GM13976 (cell line): Measurements from ENCODE around the gene C11orf16.
A peak's percentile ranks its signal among the peaks of the same experiment; 100 is the strongest.
"Not testable (repeated sequence)": the region's sequence is repeated elsewhere in the genome, so short reads cannot be mapped to it uniquely, and the experiment has no call there.

Experiments used
- DNase-seq: peaks from one replicate; pipeline ENCODE4 v3.0.0; 2012; ENCODE audit warnings: low spot score
- in situ Hi-C: fragments of 300-500 bp; cut with MboI; formaldehyde crosslinking; loops from one replicate; pipeline ENCODE4 v1.12.0; 2022; ENCODE audit warnings: low sequenced_read_pairs, mixed read lengths, inconsistent platforms; ENCODE audit not compliant: unreplicated experiment
- TF ChIP-seq, protein P1 (sequence below): IDR thresholded peaks from 2 replicates; pipeline ENCODE4 v1.5.1; 2012; ENCODE audit warnings: borderline replicate concordance, mild to moderate bottlenecking; ENCODE audit not compliant: insufficient read depth; ENCODE audit errors: extremely low read depth, missing control alignments, control extremely low read depth

C11orf16 gene

DNA sequence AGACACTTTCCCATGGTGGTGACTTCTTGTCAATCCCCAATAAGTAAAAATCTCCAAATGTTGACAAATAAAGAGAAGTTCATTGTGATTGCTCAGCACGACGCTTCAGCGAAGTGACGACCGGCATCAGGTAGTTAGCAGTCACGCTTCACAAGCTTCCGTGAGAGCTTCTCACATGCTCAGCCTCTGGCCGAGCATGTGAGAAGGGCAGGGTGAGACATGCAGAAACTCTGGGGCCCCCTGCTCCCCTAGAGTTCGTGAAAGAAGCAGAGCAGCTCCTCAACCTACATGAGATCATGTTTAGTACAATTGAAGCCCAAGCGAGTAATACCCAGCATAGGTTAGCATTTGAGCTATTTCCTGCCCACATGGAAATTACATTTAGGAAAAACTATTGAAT lies 4.4 kb upstream of the C11orf16 start:
- TF ChIP-seq, protein P1, sequence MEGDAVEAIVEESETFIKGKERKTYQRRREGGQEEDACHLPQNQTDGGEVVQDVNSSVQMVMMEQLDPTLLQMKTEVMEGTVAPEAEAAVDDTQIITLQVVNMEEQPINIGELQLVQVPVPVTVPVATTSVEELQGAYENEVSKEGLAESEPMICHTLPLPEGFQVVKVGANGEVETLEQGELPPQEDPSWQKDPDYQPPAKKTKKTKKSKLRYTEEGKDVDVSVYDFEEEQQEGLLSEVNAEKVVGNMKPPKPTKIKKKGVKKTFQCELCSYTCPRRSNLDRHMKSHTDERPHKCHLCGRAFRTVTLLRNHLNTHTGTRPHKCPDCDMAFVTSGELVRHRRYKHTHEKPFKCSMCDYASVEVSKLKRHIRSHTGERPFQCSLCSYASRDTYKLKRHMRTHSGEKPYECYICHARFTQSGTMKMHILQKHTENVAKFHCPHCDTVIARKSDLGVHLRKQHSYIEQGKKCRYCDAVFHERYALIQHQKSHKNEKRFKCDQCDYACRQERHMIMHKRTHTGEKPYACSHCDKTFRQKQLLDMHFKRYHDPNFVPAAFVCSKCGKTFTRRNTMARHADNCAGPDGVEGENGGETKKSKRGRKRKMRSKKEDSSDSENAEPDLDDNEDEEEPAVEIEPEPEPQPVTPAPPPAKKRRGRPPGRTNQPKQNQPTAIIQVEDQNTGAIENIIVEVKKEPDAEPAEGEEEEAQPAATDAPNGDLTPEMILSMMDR = no peak
- peak; percentile 71 for DNase-seq
- in situ Hi-C loops = no loop called here

DNA sequence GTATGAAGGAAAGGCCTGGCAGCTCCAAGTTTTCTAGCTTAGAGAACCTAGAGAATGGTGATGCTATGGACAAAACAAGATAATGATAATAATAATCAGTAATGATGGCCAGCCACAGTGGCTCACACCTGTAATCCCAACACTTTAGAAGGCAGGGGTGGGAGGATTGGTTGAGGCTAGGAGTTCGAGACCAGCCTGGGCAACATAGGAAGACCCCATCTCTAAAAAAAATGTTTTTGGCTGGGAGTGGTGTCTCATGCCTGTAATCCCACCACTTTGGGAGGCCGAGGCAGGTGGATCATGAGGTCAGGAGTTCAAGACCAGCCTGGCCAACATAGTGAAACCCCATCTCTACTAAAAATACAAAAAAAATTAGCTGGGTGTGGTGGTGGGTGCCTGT lies 3.0 kb upstream of the C11orf16 start:
- DNase-seq, in situ Hi-C loops: not testable (repeated sequence)

DNA sequence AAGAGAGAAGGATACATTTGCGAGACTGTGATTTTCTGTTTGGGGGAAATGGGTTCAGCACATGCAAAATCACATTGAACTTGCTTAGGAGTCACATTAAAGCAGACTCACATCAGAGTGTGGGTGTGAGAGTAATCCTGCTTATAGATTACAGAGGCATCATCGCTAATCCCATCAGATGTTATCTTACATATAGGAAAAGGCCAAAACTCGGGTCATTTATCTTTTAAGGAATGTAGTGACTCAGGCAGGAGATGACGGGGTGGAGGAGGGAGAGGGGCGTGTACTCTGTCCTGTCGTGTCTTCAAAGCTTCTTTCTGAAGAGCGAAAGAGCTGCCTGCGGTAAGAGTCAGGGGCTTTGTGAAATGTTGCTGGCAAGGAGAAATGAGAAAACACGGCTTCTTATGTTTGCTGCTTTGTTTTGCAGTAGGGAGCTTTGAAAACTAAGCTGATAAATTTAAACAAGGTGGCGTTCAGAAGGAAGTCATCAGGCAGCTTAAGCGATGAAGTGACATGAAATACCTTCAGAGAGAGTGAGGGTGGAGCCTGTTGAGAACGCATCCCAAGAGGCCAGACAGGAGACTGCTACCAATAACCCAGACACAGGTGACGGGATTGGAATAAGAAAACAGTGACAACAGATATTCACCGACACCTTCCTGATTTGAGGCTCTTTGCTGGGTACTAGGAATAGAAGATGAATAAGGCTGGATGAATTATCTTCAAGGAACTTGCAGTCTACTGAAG lies 2.2 kb upstream of the C11orf16 start:
- in situ Hi-C loops = no loop called here
- DNase-seq = no peak
- TF ChIP-seq, protein P1 = no peak

DNA sequence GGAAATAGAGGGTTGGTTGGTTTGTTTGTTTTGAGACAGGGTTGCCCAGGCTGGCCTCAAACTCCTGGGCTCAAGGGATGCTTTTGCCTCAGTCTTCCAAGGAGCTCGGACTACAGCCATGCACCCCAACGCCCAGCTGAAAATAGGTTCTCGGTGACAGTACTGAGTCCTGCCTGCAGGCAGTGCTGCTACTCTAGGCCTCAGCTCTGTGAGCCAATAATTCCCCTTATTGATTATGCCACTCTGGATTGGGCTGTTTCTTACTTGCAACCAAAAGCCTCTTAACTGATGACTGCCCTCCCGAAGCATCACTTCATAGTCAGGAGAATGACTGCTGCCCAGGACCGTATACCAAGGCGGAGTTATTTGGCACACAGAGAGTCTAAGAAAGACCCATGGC lies 1.2 kb upstream of the C11orf16 start:
- no peak for DNase-seq
- in situ Hi-C loops = no loop called here
- TF ChIP-seq, protein P1 = no peak

DNA sequence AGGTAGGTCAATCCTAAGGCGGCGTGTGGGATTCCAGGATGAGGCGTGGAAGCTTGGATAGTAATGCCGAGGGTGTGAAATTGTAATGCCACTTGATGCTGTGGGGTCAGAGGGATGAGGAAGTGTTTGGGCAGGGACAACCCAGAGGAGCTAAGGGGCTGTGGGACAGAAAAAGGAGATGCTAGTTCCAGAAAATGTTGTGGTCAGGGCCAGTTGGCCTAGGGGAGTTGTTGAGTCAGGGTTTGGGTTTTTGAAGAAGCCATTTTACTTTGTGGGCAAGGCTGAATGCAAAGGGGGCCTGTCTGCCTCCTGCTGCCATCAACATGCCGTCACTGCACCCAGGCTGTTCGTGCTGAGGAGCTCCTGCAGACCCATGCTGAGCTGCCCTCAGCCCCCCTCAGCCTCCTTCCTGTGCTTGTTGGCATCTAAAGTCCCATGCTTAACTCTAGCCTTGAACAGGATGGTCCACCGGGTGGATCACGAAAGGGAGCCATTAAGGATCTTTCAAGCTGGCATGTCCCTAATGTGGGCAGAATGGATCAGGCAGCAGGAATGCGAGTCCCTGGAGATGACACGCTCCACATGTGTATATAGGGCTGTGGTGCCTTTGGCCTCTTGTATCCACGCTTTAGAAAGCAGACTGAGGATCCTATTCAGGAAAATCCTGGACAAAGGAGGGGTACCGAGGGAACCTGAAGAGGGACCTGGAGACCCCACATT lies 2.1 kb downstream of the C11orf16 start:
- DNase-seq = no peak
- TF ChIP-seq, protein P1 = no peak
- in situ Hi-C loops = no loop called here

DNA sequence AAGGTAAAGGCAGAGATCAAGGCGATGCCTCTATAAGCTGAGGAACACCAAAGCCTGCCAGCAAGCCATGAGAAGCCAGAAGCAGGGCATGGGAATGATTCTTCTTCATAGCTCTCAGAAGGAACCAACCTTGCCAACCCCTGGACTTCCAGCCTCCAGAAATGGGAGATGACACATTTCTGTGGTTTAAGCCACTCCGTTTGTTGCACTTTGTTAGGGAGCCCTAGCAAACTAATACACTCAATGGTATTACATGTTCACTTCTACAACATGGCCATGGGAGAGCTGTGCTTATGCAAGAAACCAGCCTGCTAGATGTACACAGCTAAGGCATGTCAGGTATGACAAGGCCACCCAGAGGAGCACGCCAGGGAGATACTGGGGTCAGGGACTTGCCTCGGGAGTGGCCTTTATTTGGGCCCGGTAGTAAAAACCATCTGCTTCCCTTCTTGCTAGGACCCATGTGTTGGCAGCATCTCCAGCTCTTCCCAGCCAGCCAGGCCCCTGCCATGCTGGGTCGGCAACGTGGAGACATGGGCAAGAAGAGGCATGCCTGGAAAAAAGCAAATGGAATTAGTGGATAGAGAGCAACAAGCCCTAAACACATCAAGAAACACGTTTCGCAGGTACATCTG lies 3.6 kb downstream of the C11orf16 start:
- no peak for DNase-seq
- in situ Hi-C loops = no loop called here
- TF ChIP-seq, protein P1 = no peak

DNA sequence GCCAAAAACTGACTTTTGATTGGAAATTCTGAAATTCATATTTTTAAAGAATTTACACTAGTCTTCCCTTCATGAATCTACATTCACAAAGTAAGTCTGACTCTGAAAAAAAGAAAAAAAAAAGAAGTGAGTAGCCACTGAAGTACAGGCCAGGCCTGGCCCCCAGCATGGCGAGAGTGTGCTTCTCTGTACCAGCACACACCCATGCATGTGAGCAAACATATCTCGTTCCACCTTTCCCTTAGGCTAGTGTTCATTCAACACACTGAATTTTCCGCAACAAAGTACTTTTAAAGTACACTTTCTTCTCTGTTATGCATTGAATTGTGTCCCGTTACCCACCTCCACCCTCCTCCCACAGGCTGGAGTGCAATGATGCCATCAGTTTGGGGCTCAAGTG lies 4.5 kb downstream of the C11orf16 start:
- no peak for DNase-seq
- in situ Hi-C loops = no loop called here
- TF ChIP-seq, protein P1 = no peak
